ENCODE measurements around the gene MPZL1. TPM values are rescaled to one million over a fixed set of nuclear protein-coding genes. Genes with fewer than 3 reads are reported as not detected.

Gene MPZL1
- total and polyA plus RNA-seq, 2 donors (not counting 1 experiment from before 2014, with no cell fraction given) = 81.4 to 158 TPM

- H3K36me3 ChIP-seq (ENCODE audit: control insufficient read depth, insufficient read depth, low read length) = peaks cover 4% of the 10 kb centered on the region
- peak in 1 of 2 donors; percentile 79 for DNase-seq (ENCODE audit: low read depth in 2 of 2)
- H3K4me1 ChIP-seq (ENCODE audit: control insufficient read depth, extremely low read depth, insufficient read depth, low read length) = peaks cover 3% of the 10 kb centered on the region
- H3K79me2 ChIP-seq (ENCODE audit: control insufficient read depth, insufficient read depth, low read length) = no peaks in the 10 kb centered on the region
- no peak overlapping the region for H3K27ac ChIP-seq (ENCODE audit: insufficient read depth, low read length)
- no peaks in the 10 kb centered on the region for H4K20me1 ChIP-seq (ENCODE audit: control insufficient read depth, extremely low read depth, insufficient read depth, low read length)
- no peaks in the 10 kb centered on the region for H3K9me3 ChIP-seq (ENCODE audit: control insufficient read depth, insufficient read depth, low read depth, low read length)
- no peaks in the 10 kb centered on the region for H3K27me3 ChIP-seq (ENCODE audit: control insufficient read depth, insufficient read depth, low read length)
- TF ChIP-seq, protein P1, sequence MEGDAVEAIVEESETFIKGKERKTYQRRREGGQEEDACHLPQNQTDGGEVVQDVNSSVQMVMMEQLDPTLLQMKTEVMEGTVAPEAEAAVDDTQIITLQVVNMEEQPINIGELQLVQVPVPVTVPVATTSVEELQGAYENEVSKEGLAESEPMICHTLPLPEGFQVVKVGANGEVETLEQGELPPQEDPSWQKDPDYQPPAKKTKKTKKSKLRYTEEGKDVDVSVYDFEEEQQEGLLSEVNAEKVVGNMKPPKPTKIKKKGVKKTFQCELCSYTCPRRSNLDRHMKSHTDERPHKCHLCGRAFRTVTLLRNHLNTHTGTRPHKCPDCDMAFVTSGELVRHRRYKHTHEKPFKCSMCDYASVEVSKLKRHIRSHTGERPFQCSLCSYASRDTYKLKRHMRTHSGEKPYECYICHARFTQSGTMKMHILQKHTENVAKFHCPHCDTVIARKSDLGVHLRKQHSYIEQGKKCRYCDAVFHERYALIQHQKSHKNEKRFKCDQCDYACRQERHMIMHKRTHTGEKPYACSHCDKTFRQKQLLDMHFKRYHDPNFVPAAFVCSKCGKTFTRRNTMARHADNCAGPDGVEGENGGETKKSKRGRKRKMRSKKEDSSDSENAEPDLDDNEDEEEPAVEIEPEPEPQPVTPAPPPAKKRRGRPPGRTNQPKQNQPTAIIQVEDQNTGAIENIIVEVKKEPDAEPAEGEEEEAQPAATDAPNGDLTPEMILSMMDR (conservative IDR thresholded peaks at IDR 0.05 in 1 of 2, IDR thresholded peaks at IDR 0.05 in 1 of 2; ENCODE audit: low read depth in 1 of 2, low read length in 2 of 2) = no peak
- TF ChIP-seq EZH2 (IDR thresholded peaks at IDR 0.05; ENCODE audit: low read length, missing control alignments) = no peak
- H3K4me2 ChIP-seq (ENCODE audit: extremely low read depth, insufficient read depth, low read length) = no peak overlapping the region
- no peak overlapping the region for H2AFZ ChIP-seq (ENCODE audit: low read length)
- H3K4me3 ChIP-seq (replicated peaks in 1 of 4; ENCODE audit: control extremely low read depth in 1 of 4, insufficient read depth in 1 of 4, low read depth in 3 of 4, low read length in 4 of 4) = no peak overlapping the region
- no peak overlapping the region for H3K9ac ChIP-seq (ENCODE audit: insufficient read depth, low read length)
These were observed 54.4 kb downstream of the MPZL1 start for GRCh38 chr1:167776151-167776550.

- peak in 1 of 2 donors; percentile 51 for DNase-seq (ENCODE audit: low read depth in 2 of 2)
- Histone ChIP-seq H3K79me2 (ENCODE audit: control insufficient read depth, insufficient read depth, low read length) (no peaks in the 10 kb centered on the region), H3K27ac (ENCODE audit: insufficient read depth, low read length) (no peak overlapping the region), H3K4me2 (ENCODE audit: extremely low read depth, insufficient read depth, low read length) (no peak overlapping the region), H2AFZ (ENCODE audit: low read length) (no peak overlapping the region), H3K9ac (ENCODE audit: insufficient read depth, low read length) (no peak overlapping the region), H3K4me1 (ENCODE audit: control insufficient read depth, extremely low read depth, insufficient read depth, low read length) (peaks cover 3% of the 10 kb centered on the region), H4K20me1 (ENCODE audit: control insufficient read depth, extremely low read depth, insufficient read depth, low read length) (no peaks in the 10 kb centered on the region), H3K36me3 (ENCODE audit: control insufficient read depth, insufficient read depth, low read length) (peaks cover 4% of the 10 kb centered on the region), H3K27me3 (ENCODE audit: control insufficient read depth, insufficient read depth, low read length) (no peaks in the 10 kb centered on the region), H3K4me3 (replicated peaks in 1 of 4; ENCODE audit: control extremely low read depth in 1 of 4, insufficient read depth in 1 of 4, low read depth in 3 of 4, low read length in 4 of 4) (no peak overlapping the region), H3K9me3 (ENCODE audit: control insufficient read depth, insufficient read depth, low read depth, low read length) (no peaks in the 10 kb centered on the region)
- no peak for TF ChIP-seq EZH2 (IDR thresholded peaks at IDR 0.05; ENCODE audit: low read length, missing control alignments)
- TF ChIP-seq, protein P1 (conservative IDR thresholded peaks at IDR 0.05 in 1 of 2, IDR thresholded peaks at IDR 0.05 in 1 of 2; ENCODE audit: low read depth in 1 of 2, low read length in 2 of 2) = no peak
These were observed 55.0 kb downstream of the MPZL1 start for GRCh38 chr1:167776616-167777268.

DNA sequence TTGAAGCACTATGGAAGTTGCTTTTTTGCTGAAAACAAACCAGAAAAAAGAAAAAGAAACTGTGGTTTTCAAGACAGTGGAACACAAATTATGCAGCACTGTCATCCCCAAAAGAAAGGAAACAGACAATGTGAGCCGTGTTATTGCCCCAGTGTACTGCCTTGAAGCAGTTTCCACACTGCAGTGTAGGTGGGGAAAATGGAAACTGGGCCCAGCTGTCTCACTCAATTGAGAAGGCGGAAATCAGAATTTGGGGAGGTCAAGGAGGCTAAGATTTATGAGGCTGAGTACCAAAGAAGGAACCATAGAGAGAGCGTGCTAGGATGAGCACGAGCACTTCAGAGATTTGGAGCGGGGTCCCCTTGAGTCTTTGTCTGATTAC is 55.5 kb downstream of the MPZL1 start:
- TF ChIP-seq EZH2 (IDR thresholded peaks at IDR 0.05; ENCODE audit: low read length, missing control alignments) = no peak
- TF ChIP-seq, protein P1 (conservative IDR thresholded peaks at IDR 0.05 in 1 of 2, IDR thresholded peaks at IDR 0.05 in 1 of 2; ENCODE audit: low read depth in 1 of 2, low read length in 2 of 2) = no peak
- no peak overlapping the region for H3K9ac ChIP-seq (ENCODE audit: insufficient read depth, low read length)
- no peak for DNase-seq (ENCODE audit: low read depth in 2 of 2)
- H3K27me3 ChIP-seq (ENCODE audit: control insufficient read depth, insufficient read depth, low read length) = no peaks in the 10 kb centered on the region
- peaks cover 3% of the 10 kb centered on the region for H3K4me1 ChIP-seq (ENCODE audit: control insufficient read depth, extremely low read depth, insufficient read depth, low read length)
- H3K27ac ChIP-seq (ENCODE audit: insufficient read depth, low read length) = no peak overlapping the region
- H2AFZ ChIP-seq (ENCODE audit: low read length) = no peak overlapping the region
- no peaks in the 10 kb centered on the region for H3K79me2 ChIP-seq (ENCODE audit: control insufficient read depth, insufficient read depth, low read length)
- no peak overlapping the region for H3K4me3 ChIP-seq (replicated peaks in 1 of 4; ENCODE audit: control extremely low read depth in 1 of 4, insufficient read depth in 1 of 4, low read depth in 3 of 4, low read length in 4 of 4)
- no peaks in the 10 kb centered on the region for H4K20me1 ChIP-seq (ENCODE audit: control insufficient read depth, extremely low read depth, insufficient read depth, low read length)
- H3K36me3 ChIP-seq (ENCODE audit: control insufficient read depth, insufficient read depth, low read length) = peaks cover 4% of the 10 kb centered on the region
- H3K4me2 ChIP-seq (ENCODE audit: extremely low read depth, insufficient read depth, low read length) = no peak overlapping the region
- no peaks in the 10 kb centered on the region for H3K9me3 ChIP-seq (ENCODE audit: control insufficient read depth, insufficient read depth, low read depth, low read length)
